GM13977 (cell line): Measurements from ENCODE around the gene PDE4C.

Experiments
- DNase-seq: peaks from one replicate; pipeline ENCODE4 v3.0.0; 2012; ENCODE audit warnings: low spot score
- CTCF ChIP-seq: IDR thresholded peaks from 2 replicates; pipeline ENCODE4 v1.5.1; 2012; ENCODE audit warnings: mild to moderate bottlenecking, control low read depth; ENCODE audit not compliant: insufficient read depth; ENCODE audit errors: extremely low read depth, missing control alignments
- in situ Hi-C: fragments of 300-500 bp; cut with MboI; formaldehyde crosslinking; loops from one replicate; pipeline ENCODE4 v1.12.0; 2022; ENCODE audit warnings: low sequenced_read_pairs, low pct_unique_long_range_greater_than_20kb, mixed read lengths, inconsistent platforms; ENCODE audit not compliant: unreplicated experiment

The PDE4C gene

GRCh38 chr19:18263324-18264136, 37.3 kb upstream of the PDE4C start:
- no peak for DNase-seq
- TF ChIP-seq CTCF: no peak
- in situ Hi-C loops: no loop called here

- in situ Hi-C loops: no loop called here
- no peak for TF ChIP-seq CTCF
- DNase-seq: no peak
Observed at GRCh38 chr19:18262917-18263316, 36.7 kb upstream of the PDE4C start.

- DNase-seq: no peak
- in situ Hi-C loops: no loop called here
- no peak for TF ChIP-seq CTCF
Observed at GRCh38 chr19:18262144-18262543, 35.9 kb upstream of the PDE4C start.

- in situ Hi-C loops: no loop called here
- TF ChIP-seq CTCF: no peak
- no peak for DNase-seq
Observed at GRCh38 chr19:18261474-18261873, 35.2 kb upstream of the PDE4C start.

GRCh38 chr19:18259893-18260292, 33.7 kb upstream of the PDE4C start:
- DNase-seq: no peak
- in situ Hi-C loops: loop anchor here (10.0 kb wide), 1 partner anchor 55 kb away; the partner anchor contains the start of gene RAB3A
- TF ChIP-seq CTCF: no peak

- in situ Hi-C loops: loop anchor here (10.0 kb wide), 1 partner anchor 53 kb away; the partner anchor contains the start of gene RAB3A
- no peak for DNase-seq
- TF ChIP-seq CTCF: no peak
Observed at GRCh38 chr19:18257503-18258470, 31.5 kb upstream of the PDE4C start.
